Loucy (cell line): ENCODE data around the gene PPP1CA.

Source experiments
- EZH2phosphoT487 ChIP-seq: fragments of 200-600 bp; IDR thresholded peaks from 2 replicates; pipeline ENCODE4 v1.6.1; 2018; ENCODE audit warnings: antibody characterized with exemption, mild to moderate bottlenecking, moderate library complexity, borderline replicate concordance
- TF ChIP-seq, protein P1 (sequence below): fragments of 200-600 bp; sonication (generic); conservative IDR thresholded peaks from 2 replicates; pipeline ENCODE4 v1.5.1; 2014; ENCODE audit warnings: mild to moderate bottlenecking, antibody characterized with exemption, low read length

DNA sequence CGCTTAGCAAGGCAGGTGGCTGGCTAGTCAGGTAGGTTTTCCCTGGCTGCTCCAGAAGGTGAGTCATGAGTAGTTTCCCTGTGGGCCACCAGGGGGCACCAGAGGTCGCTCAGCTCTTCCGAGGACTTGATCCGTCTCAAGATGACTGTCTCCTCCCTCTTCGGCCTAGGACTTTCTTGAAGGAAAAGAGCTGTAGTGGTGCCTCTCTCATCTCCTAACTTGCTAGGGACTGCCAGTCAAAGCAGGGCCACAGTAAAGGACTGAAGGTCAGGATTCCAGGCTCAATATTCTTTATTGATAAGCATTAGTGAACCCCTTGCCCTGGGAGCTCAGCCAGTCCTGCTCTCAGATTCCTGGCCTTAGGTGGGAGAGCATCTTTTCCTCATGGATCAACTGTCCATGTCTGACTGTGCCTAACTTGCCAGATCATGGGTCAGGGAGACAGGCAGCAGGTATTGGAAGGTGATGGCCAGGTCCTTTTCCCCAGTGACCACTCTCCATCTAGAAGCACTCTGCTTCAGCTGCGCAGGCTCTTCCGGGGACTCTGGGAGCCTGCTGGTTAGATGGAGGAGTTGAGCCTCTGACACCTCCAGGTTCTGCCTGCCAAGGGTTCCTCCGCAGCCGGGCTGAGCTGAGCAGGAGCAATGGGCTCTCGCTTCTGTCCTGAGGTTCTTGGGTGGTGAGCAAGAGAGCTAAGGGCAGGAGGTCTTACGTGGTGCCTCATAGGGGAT lies 50.2 kb downstream of the PPP1CA start:
- TF ChIP-seq, protein P1, sequence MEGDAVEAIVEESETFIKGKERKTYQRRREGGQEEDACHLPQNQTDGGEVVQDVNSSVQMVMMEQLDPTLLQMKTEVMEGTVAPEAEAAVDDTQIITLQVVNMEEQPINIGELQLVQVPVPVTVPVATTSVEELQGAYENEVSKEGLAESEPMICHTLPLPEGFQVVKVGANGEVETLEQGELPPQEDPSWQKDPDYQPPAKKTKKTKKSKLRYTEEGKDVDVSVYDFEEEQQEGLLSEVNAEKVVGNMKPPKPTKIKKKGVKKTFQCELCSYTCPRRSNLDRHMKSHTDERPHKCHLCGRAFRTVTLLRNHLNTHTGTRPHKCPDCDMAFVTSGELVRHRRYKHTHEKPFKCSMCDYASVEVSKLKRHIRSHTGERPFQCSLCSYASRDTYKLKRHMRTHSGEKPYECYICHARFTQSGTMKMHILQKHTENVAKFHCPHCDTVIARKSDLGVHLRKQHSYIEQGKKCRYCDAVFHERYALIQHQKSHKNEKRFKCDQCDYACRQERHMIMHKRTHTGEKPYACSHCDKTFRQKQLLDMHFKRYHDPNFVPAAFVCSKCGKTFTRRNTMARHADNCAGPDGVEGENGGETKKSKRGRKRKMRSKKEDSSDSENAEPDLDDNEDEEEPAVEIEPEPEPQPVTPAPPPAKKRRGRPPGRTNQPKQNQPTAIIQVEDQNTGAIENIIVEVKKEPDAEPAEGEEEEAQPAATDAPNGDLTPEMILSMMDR: peak; percentile 85
- no peak for TF ChIP-seq EZH2phosphoT487
